Measurements from ENCODE around the gene INSR.

The INSR gene

GRCh38 chr19:7153022-7153421, 141.2 kb downstream of the INSR start:
- POLR2A ChIA-PET = no interaction called here
- no peaks in the 10 kb centered on the region for H3K9me3 ChIP-seq (ENCODE audit: control insufficient read depth, insufficient read depth, low read depth, low read length)
- CTCF ChIA-PET = interaction anchor here (0.7 kb wide), 1 partner anchor 1234 kb away, joined by 3 read pairs; no protein-coding TSS in a partner anchor
- peaks cover 5 to 25% of the 10 kb centered on the region in 2 experiments; a peak in 2 of 3 replicates for H3K36me3 ChIP-seq (ENCODE audit: control insufficient read depth in 2 of 2, insufficient read depth in 1 of 2, low read length in 2 of 2)
- TF ChIP-seq KLF16 (tag by site-specific recombination; IDR thresholded peaks at IDR 0.05) (no peak), ZNF660 (tag by site-specific recombination; IDR thresholded peaks at IDR 0.05) (no peak), ZNF548 (tag by site-specific recombination; IDR thresholded peaks at IDR 0.05) (no peak), ZFP41 (tag by site-specific recombination; IDR thresholded peaks at IDR 0.05; ENCODE audit: borderline replicate concordance) (no peak), ZNF324 (tag by site-specific recombination; IDR thresholded peaks at IDR 0.05) (no peak), ZNF10 (tag by site-specific recombination; IDR thresholded peaks at IDR 0.05) (no peak)
- H3K4me1 ChIP-seq (ENCODE audit: control insufficient read depth, insufficient read depth, low read length) = no peaks in the 10 kb centered on the region
- no peak overlapping the region for H3K4me3 ChIP-seq (ENCODE audit: low read depth, low read length)
- no peak overlapping the region for H3K27ac ChIP-seq (ENCODE audit: extremely low read depth, low read depth, low read length)

DNA sequence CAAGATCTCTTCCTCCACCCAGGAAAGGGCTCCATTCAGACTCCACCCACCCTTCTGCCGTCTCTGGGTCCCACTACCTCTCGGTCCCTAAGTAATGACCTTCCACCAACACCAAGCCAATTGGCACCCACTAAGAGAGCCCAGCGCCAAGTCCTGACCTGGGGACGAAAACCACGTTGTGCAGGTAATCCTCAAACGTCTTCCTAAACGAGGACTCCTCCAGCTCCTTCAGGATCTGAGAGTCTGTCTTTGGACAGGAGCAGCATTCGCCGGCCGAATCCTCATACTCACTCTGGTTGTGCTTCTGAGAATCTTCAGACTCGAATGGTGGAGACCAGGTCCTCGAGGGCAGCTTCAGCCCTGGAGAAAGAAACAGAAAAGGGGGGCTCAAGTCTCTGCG, 141.6 kb downstream of the INSR start:
- Histone ChIP-seq H3K27ac (ENCODE audit: extremely low read depth, low read depth, low read length) (no peak overlapping the region), H3K9me3 (ENCODE audit: control insufficient read depth, insufficient read depth, low read depth, low read length) (no peaks in the 10 kb centered on the region), H3K36me3 (ENCODE audit: control insufficient read depth in 2 of 2, insufficient read depth in 1 of 2, low read length in 2 of 2) (peaks cover 5 to 24% of the 10 kb centered on the region in 2 experiments; a peak in 2 of 3 replicates), H3K4me1 (ENCODE audit: control insufficient read depth, insufficient read depth, low read length) (no peaks in the 10 kb centered on the region), H3K4me3 (ENCODE audit: low read depth, low read length) (no peak overlapping the region)
- ChIA-PET POLR2A (no interaction called here), CTCF (interaction anchor here (0.7 kb wide), 1 partner anchor 1234 kb away, joined by 3 read pairs; no protein-coding TSS in a partner anchor)
- TF ChIP-seq SCRT1 (tag by site-specific recombination; IDR thresholded peaks at IDR 0.05; ENCODE audit: borderline replicate concordance) = no peak
- TF ChIP-seq, protein P1, sequence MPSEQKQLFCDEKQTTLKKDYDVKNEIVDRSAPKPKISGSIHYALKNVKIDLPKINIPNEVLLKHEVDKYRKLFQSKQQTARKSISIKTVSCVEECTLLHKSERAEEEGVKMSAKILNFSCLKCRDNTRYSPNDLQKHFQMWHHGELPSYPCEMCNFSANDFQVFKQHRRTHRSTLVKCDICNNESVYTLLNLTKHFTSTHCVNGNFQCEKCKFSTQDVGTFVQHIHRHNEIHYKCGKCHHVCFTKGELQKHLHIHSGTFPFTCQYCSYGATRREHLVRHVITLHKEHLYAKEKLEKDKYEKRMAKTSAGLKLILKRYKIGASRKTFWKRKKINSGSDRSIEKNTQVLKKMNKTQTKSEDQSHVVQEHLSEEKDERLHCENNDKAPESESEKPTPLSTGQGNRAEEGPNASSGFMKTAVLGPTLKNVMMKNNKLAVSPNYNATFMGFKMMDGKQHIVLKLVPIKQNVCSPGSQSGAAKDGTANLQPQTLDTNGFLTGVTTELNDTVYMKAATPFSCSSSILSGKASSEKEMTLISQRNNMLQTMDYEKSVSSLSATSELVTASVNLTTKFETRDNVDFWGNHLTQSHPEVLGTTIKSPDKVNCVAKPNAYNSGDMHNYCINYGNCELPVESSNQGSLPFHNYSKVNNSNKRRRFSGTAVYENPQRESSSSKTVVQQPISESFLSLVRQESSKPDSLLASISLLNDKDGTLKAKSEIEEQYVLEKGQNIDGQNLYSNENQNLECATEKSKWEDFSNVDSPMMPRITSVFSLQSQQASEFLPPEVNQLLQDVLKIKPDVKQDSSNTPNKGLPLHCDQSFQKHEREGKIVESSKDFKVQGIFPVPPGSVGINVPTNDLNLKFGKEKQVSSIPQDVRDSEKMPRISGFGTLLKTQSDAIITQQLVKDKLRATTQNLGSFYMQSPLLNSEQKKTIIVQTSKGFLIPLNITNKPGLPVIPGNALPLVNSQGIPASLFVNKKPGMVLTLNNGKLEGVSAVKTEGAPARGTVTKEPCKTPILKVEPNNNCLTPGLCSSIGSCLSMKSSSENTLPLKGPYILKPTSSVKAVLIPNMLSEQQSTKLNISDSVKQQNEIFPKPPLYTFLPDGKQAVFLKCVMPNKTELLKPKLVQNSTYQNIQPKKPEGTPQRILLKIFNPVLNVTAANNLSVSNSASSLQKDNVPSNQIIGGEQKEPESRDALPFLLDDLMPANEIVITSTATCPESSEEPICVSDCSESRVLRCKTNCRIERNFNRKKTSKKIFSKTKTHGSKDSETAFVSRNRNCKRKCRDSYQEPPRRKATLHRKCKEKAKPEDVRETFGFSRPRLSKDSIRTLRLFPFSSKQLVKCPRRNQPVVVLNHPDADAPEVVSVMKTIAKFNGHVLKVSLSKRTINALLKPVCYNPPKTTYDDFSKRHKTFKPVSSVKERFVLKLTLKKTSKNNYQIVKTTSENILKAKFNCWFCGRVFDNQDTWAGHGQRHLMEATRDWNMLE (tag by site-specific recombination; conservative IDR thresholded peaks at IDR 0.05; ENCODE audit: low read depth) = no peak
- no peak for TF ChIP-seq ZBTB48 (tag by site-specific recombination; IDR thresholded peaks at IDR 0.05)
- TF ChIP-seq ZNF146 (tag by site-specific recombination; IDR thresholded peaks at IDR 0.05) = no peak
- no peak for TF ChIP-seq ELK4 (IDR thresholded peaks at IDR 0.05; ENCODE audit: borderline replicate concordance, low read depth, low read length)
- no peak for TF ChIP-seq FEZF1 (tag by site-specific recombination; IDR thresholded peaks at IDR 0.05)
- TF ChIP-seq, protein P2, sequence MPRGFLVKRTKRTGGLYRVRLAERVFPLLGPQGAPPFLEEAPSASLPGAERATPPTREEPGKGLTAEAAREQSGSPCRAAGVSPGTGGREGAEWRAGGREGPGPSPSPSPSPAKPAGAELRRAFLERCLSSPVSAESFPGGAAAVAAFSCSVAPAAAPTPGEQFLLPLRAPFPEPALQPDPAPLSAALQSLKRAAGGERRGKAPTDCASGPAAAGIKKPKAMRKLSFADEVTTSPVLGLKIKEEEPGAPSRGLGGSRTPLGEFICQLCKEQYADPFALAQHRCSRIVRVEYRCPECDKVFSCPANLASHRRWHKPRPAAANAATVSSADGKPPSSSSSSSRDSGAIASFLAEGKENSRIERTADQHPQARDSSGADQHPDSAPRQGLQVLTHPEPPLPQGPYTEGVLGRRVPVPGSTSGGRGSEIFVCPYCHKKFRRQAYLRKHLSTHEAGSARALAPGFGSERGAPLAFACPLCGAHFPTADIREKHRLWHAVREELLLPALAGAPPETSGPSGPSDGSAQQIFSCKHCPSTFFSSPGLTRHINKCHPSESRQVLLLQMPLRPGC (tag by site-specific recombination; IDR thresholded peaks at IDR 0.05) = no peak
- no peak for TF ChIP-seq ZNF239 (tag by site-specific recombination; IDR thresholded peaks at IDR 0.05)
